SK-N-SH (cell line): ENCODE measurements around the gene DGKI. TPM values are rescaled to one million over a fixed set of nuclear protein-coding genes. Genes with fewer than 3 reads are reported as not detected.

Experiments used
- CTCF ChIA-PET: fragments of 300-600, 350-600 bp; formaldehyde crosslinking; extraction: SDS; loops from one replicate; lab custom pipeline; 2021; lab: Yijun Ruan, JAX
- POLR2A ChIA-PET: fragments of 350-600 bp; sonication (Branson Sonifier 250); formaldehyde crosslinking; extraction: SDS; loops from one replicate; lab custom pipeline; 2020; ENCODE audit warnings: antibody characterized with exemption, inconsistent platforms; lab: Yijun Ruan, JAX
- DNase-seq: peaks from one replicate; pipeline ENCODE4 v3.0.0; 2012
- H2AFZ ChIP-seq: fragments of 200-600 bp; sonication (generic); 2 replicates; pipeline ENCODE4 v1.8.1; 2016; ENCODE audit warnings: antibody characterized with exemption, mild to moderate bottlenecking, low read depth
- H3F3A ChIP-seq: fragments of 200-600 bp; sonication (generic); replicated peaks from 2 replicates; pipeline ENCODE3; 2016; ENCODE audit warnings: antibody characterized with exemption, mild to moderate bottlenecking; ENCODE audit not compliant: insufficient read depth
- H3K27ac ChIP-seq, 2 experiments: fragments of 200-500 bp in 1 of 2; fragments of 200-600 bp in 1 of 2; sonication (Bioruptor generic) in 1 of 2; sonication (generic), shearing (Covaris generic) in 1 of 2; 2 replicates each; pipeline versions ENCODE4 v1.5.1 to v1.6.1; 2014 to 2016; ENCODE audit warnings: low read depth in 2 of 2, inconsistent platforms in 1 of 2, low read length in 1 of 2, mild to moderate bottlenecking in 1 of 2, mixed read lengths in 1 of 2
- H3K27me3 ChIP-seq: fragments of 200-600 bp; sonication (generic), shearing (Covaris generic); 2 replicates; pipeline ENCODE4 v1.6.1; 2016; ENCODE audit warnings: mixed run types; ENCODE audit not compliant: insufficient read depth
- H3K36me3 ChIP-seq, 2 experiments: fragments of 200-500 bp in 1 of 2; fragments of 200-600 bp in 1 of 2; sonication (Bioruptor generic) in 1 of 2; sonication (generic) in 1 of 2; replicated peaks in 1 of 2; 2 replicates each; pipeline versions ENCODE3 to v1.5.1; 2014 to 2016; ENCODE audit warnings: low read length in 1 of 2, mild to moderate bottlenecking in 1 of 2; ENCODE audit not compliant: insufficient read depth in 2 of 2, control insufficient read depth in 1 of 2
- H3K4me1 ChIP-seq, 2 experiments: fragments of 200-500 bp in 1 of 2; fragments of 200-600 bp in 1 of 2; sonication (Bioruptor generic) in 1 of 2; sonication (generic), shearing (Covaris generic) in 1 of 2; 2 replicates each; pipeline versions ENCODE4 v1.5.1 to v1.6.1; 2014 to 2016; ENCODE audit warnings: low read depth in 1 of 2, low read length in 1 of 2, mixed run types in 1 of 2; ENCODE audit not compliant: insufficient read depth in 2 of 2, control insufficient read depth in 1 of 2
- H3K4me2 ChIP-seq: fragments of 200-600 bp; sonication (generic), shearing (Covaris generic); 2 replicates; pipeline ENCODE4 v1.6.1; 2017; ENCODE audit warnings: mixed run types
- H3K4me3 ChIP-seq, 2 experiments: fragments of 200-500 bp in 1 of 2; fragments of 200-600 bp in 1 of 2; sonication (Bioruptor generic) in 1 of 2; sonication (generic), shearing (Covaris generic) in 1 of 2; 2 replicates each; pipeline versions ENCODE4 v1.5.1 to v1.8.1; 2014 to 2016; ENCODE audit warnings: low read depth in 2 of 2, inconsistent platforms in 1 of 2, low read length in 1 of 2, mild to moderate bottlenecking in 1 of 2, mixed read lengths in 1 of 2, moderate library complexity in 1 of 2
- H3K79me2 ChIP-seq: fragments of 200-600 bp; sonication (generic); 2 replicates; pipeline ENCODE4 v1.8.1; 2017; ENCODE audit warnings: mild to moderate bottlenecking; ENCODE audit not compliant: insufficient read depth
- H3K9ac ChIP-seq: fragments of 200-600 bp; sonication (generic); 2 replicates; pipeline ENCODE4 v1.6.1; 2017; ENCODE audit warnings: mixed run types
- H3K9me2 ChIP-seq: fragments of 200-600 bp; sonication (generic); 2 replicates; pipeline ENCODE4 v1.6.1; 2017; ENCODE audit warnings: mixed run types
- H3K9me3 ChIP-seq: fragments of 200-600 bp; sonication (generic); 2 replicates; pipeline ENCODE4 v1.6.1; 2017; ENCODE audit warnings: mixed run types, mild to moderate bottlenecking, moderate library complexity
- H4K20me1 ChIP-seq: fragments of 200-600 bp; sonication (generic); 2 replicates; pipeline ENCODE4 v1.6.1; 2017; ENCODE audit warnings: mild to moderate bottlenecking, mixed run types; ENCODE audit not compliant: insufficient read depth
- EP300 ChIP-seq, 2 experiments: IDR thresholded peaks; 2 replicates each; pipeline versions ENCODE4 v1.4.0 to v1.6.1; 2012; ENCODE audit warnings: borderline replicate concordance in 1 of 2, low read depth in 1 of 2, low read length in 1 of 2
- EZH2phosphoT487 ChIP-seq: fragments of 200-600 bp; sonication (generic); IDR thresholded peaks from 2 replicates; pipeline ENCODE4 v1.6.1; 2017; ENCODE audit warnings: low read depth, mixed run types, mild to moderate bottlenecking, antibody characterized with exemption, moderate library complexity, borderline replicate concordance
- FOSL2 ChIP-seq: IDR thresholded peaks from 2 replicates; pipeline ENCODE4 v1.4.0; 2012; ENCODE audit warnings: low read depth, mild to moderate bottlenecking, moderate library complexity, borderline replicate concordance
- FOXJ3 ChIP-seq: sonication (generic); formaldehyde crosslinking; IDR thresholded peaks from 2 replicates; pipeline ENCODE4 v1.5.1; 2020; ENCODE audit warnings: mild to moderate bottlenecking, missing genetic modification reagents
- GATA2 ChIP-seq: sonication (generic); formaldehyde crosslinking; IDR thresholded peaks from 2 replicates; pipeline ENCODE4 v1.5.0; 2020; ENCODE audit warnings: mild to moderate bottlenecking, missing genetic modification reagents
- MXI1 ChIP-seq: IDR thresholded peaks from 2 replicates; pipeline ENCODE4 v1.6.1; 2012; ENCODE audit warnings: mild to moderate bottlenecking, low read depth, low read length, improper control_type of control experiment
- NFIC ChIP-seq: IDR thresholded peaks from 2 replicates; pipeline ENCODE4 v1.4.0; 2012; ENCODE audit warnings: borderline replicate concordance
- NRF1 ChIP-seq: IDR thresholded peaks from 2 replicates; pipeline ENCODE4 v1.6.1; 2012; ENCODE audit warnings: low read depth, mild to moderate bottlenecking, low read length
- RAD21 ChIP-seq: IDR thresholded peaks from 2 replicates; pipeline ENCODE4 v1.6.1; 2012; ENCODE audit warnings: mild to moderate bottlenecking, low read length
- SIN3A ChIP-seq: IDR thresholded peaks from 2 replicates; pipeline ENCODE4 v1.6.1; 2012; ENCODE audit warnings: low read depth, mild to moderate bottlenecking, low read length, moderate library complexity, borderline replicate concordance
- TAF1 ChIP-seq: IDR thresholded peaks from 2 replicates; pipeline ENCODE4 v1.6.1; 2012; ENCODE audit warnings: low read depth, mild to moderate bottlenecking, low read length, moderate library complexity, borderline replicate concordance
- TCF12 ChIP-seq: IDR thresholded peaks from 2 replicates; pipeline ENCODE4 v1.4.0; 2012
- WGBS: methylation state at CpG from one replicate; pipeline ENCODE4 v1.1.6; 2017; ENCODE audit warnings: low lambda C conversion rate; 5-methylcytosine and 5-hydroxymethylcytosine counted together
- polyA plus RNA-seq, 3 experiments: library from polyadenylated mRNA; depleted of rRNA; stranded (reverse); fragments of >200 nt; gene quantifications; 2 replicates each; pipeline ENCODE4 v1.2.3, GENCODE V29; 2012
- TF ChIP-seq, protein P1 (sequence below): IDR thresholded peaks from 2 replicates; pipeline ENCODE4 v1.6.1; 2012; ENCODE audit warnings: mild to moderate bottlenecking, low read depth, low read length, moderate library complexity
- TF ChIP-seq, protein P2 (sequence below): IDR thresholded peaks from 2 replicates; pipeline ENCODE4 v1.4.0; 2012; ENCODE audit warnings: low read depth, borderline replicate concordance
- TF ChIP-seq, protein P3 (sequence below): fragments of 150-350 bp; IDR thresholded peaks from 2 replicates; pipeline ENCODE4 v1.6.1; 2016; ENCODE audit warnings: mild to moderate bottlenecking, low read depth, low read length
- TF ChIP-seq, protein P4 (sequence below): IDR thresholded peaks from 2 replicates; pipeline ENCODE4; 2012

Gene DGKI
- polyA plus RNA-seq, 1 of the 3 experiments (the other 2 are of a cell fraction) = 1.3 TPM

DNA sequence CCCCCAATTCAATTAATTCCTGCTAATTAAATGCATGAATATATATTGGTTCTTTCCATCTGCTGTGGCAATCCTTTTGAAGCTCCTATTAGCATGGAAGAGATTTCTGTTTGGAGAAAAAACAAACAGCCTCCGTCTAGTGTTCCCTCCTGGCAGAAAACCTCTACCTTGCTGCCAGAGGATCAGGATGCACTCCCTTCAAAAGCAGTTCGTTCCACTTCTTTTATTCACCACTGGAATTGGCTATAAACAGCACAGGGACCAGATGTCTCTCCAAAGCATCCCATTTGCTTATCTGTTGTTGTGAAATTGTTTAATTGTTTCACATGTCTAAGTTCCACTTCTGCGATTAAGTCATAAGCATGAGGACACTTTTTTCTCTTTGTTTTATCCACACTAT, 425.4 kb downstream of the DGKI start:
- Histone ChIP-seq H3K27ac (no peak overlapping the region), H3K9me3 (no peaks in the 10 kb centered on the region), H3K36me3 (no peaks in the 10 kb centered on the region), H3F3A (no peaks in the 10 kb centered on the region), H4K20me1 (no peaks in the 10 kb centered on the region), H3K4me1 (no peaks in the 10 kb centered on the region), H3K9ac (no peak overlapping the region), H3K79me2 (no peaks in the 10 kb centered on the region), H3K9me2 (no peaks in the 10 kb centered on the region), H3K4me2 (no peak overlapping the region), H3K27me3 (no peaks in the 10 kb centered on the region), H3K4me3 (no peak overlapping the region), H2AFZ (no peak overlapping the region)
- WGBS = 67% methylated on average over 3 of the region's 3 CpGs
- TF ChIP-seq, protein P1, sequence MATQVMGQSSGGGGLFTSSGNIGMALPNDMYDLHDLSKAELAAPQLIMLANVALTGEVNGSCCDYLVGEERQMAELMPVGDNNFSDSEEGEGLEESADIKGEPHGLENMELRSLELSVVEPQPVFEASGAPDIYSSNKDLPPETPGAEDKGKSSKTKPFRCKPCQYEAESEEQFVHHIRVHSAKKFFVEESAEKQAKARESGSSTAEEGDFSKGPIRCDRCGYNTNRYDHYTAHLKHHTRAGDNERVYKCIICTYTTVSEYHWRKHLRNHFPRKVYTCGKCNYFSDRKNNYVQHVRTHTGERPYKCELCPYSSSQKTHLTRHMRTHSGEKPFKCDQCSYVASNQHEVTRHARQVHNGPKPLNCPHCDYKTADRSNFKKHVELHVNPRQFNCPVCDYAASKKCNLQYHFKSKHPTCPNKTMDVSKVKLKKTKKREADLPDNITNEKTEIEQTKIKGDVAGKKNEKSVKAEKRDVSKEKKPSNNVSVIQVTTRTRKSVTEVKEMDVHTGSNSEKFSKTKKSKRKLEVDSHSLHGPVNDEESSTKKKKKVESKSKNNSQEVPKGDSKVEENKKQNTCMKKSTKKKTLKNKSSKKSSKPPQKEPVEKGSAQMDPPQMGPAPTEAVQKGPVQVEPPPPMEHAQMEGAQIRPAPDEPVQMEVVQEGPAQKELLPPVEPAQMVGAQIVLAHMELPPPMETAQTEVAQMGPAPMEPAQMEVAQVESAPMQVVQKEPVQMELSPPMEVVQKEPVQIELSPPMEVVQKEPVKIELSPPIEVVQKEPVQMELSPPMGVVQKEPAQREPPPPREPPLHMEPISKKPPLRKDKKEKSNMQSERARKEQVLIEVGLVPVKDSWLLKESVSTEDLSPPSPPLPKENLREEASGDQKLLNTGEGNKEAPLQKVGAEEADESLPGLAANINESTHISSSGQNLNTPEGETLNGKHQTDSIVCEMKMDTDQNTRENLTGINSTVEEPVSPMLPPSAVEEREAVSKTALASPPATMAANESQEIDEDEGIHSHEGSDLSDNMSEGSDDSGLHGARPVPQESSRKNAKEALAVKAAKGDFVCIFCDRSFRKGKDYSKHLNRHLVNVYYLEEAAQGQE = no peak
- TF ChIP-seq NFIC (no peak), RAD21 (no peak), FOSL2 (no peak)
- CTCF ChIA-PET = interaction anchor here (0.8 to 0.9 kb wide), 2 partner anchors 10 to 14 kb away, joined by 3 to 4 read pairs; no protein-coding TSS in a partner anchor
- DNase-seq = no peak
- POLR2A ChIA-PET = interaction anchor here (0.7 kb wide), 1 partner anchor 93 kb away, joined by 3 read pairs; no protein-coding TSS in a partner anchor

- no peak for DNase-seq
- Histone ChIP-seq H3K9ac (no peak overlapping the region), H3K27ac (no peak overlapping the region), H3K79me2 (no peaks in the 10 kb centered on the region), H2AFZ (no peak overlapping the region), H3F3A (no peaks in the 10 kb centered on the region), H3K9me3 (no peaks in the 10 kb centered on the region), H3K27me3 (no peaks in the 10 kb centered on the region), H3K4me2 (no peak overlapping the region), H3K4me1 (no peaks in the 10 kb centered on the region), H3K36me3 (no peaks in the 10 kb centered on the region), H3K9me2 (no peaks in the 10 kb centered on the region), H4K20me1 (no peaks in the 10 kb centered on the region), H3K4me3 (no peak overlapping the region)
- 72% methylated on average over 2 of the region's 2 CpGs for WGBS
- TF ChIP-seq, protein P2, sequence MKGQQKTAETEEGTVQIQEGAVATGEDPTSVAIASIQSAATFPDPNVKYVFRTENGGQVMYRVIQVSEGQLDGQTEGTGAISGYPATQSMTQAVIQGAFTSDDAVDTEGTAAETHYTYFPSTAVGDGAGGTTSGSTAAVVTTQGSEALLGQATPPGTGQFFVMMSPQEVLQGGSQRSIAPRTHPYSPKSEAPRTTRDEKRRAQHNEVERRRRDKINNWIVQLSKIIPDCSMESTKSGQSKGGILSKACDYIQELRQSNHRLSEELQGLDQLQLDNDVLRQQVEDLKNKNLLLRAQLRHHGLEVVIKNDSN = no peak
- no peak for TF ChIP-seq MXI1
- no peak for TF ChIP-seq FOSL2
- TF ChIP-seq, protein P1 = no peak
- no peak for TF ChIP-seq EP300 (IDR thresholded peaks at IDR 0.05; ENCODE audit: borderline replicate concordance in 1 of 2, low read depth in 1 of 2, low read length in 1 of 2)
- no peak for TF ChIP-seq FOXJ3 (CRISPR knock-in tag)
- no peak for TF ChIP-seq TAF1
- no peak for TF ChIP-seq GATA2 (CRISPR knock-in tag)
- TF ChIP-seq TCF12 = no peak
- TF ChIP-seq, protein P3, sequence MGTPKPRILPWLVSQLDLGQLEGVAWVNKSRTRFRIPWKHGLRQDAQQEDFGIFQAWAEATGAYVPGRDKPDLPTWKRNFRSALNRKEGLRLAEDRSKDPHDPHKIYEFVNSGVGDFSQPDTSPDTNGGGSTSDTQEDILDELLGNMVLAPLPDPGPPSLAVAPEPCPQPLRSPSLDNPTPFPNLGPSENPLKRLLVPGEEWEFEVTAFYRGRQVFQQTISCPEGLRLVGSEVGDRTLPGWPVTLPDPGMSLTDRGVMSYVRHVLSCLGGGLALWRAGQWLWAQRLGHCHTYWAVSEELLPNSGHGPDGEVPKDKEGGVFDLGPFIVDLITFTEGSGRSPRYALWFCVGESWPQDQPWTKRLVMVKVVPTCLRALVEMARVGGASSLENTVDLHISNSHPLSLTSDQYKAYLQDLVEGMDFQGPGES = no peak
- no peak for TF ChIP-seq RAD21
- no peak for TF ChIP-seq NRF1
- TF ChIP-seq, protein P4, sequence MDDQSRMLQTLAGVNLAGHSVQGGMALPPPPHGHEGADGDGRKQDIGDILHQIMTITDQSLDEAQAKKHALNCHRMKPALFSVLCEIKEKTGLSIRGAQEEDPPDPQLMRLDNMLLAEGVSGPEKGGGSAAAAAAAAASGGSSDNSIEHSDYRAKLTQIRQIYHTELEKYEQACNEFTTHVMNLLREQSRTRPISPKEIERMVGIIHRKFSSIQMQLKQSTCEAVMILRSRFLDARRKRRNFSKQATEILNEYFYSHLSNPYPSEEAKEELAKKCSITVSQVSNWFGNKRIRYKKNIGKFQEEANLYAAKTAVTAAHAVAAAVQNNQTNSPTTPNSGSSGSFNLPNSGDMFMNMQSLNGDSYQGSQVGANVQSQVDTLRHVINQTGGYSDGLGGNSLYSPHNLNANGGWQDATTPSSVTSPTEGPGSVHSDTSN = no peak
- TF ChIP-seq EZH2phosphoT487 = no peak
- TF ChIP-seq SIN3A = no peak
- ChIA-PET CTCF (interaction anchor here (0.7 to 1.4 kb wide), 3 partner anchors 43 to 1803 kb away, joined by 3 read pairs; no protein-coding TSS in a partner anchor), POLR2A (no interaction called here)
Measured at GRCh38 chr7:137418841-137419240, 427.9 kb downstream of the DGKI start.
